Astrocyte (in vitro differentiated cells and primary cell): ENCODE data around the gene OR9G4. TPM values are rescaled to one million over a fixed set of nuclear protein-coding genes. Genes with fewer than 3 reads are reported as not detected.

Experiments
- DNase-seq: peaks from one replicate; pipeline ENCODE4 v3.0.0-alpha.2; 2010; ENCODE audit warnings: low read depth
- FAIRE-seq: peaks from 2 replicates; lab custom pipeline; 2011; peaks lifted over from hg19 to GRCh38; lab: Jason Lieb, UNC
- H2AFZ ChIP-seq: 2 replicates; pipeline ENCODE4 v1.6.0; 2012; ENCODE audit warnings: low read depth, low read length, inconsistent platforms
- H3K27ac ChIP-seq: 2 replicates; pipeline ENCODE4 v1.5.1; 2011; ENCODE audit warnings: low read depth, low read length, inconsistent platforms
- H3K27me3 ChIP-seq: 2 replicates; pipeline ENCODE4 v1.6.0; 2011; ENCODE audit warnings: low read length, inconsistent platforms; ENCODE audit not compliant: insufficient read depth
- H3K36me3 ChIP-seq: 2 replicates; pipeline ENCODE4 v1.5.1; 2011; ENCODE audit warnings: low read length, inconsistent platforms; ENCODE audit not compliant: insufficient read depth
- H3K4me1 ChIP-seq: 2 replicates; pipeline ENCODE4 v1.5.1; 2011; ENCODE audit warnings: low read length, inconsistent platforms; ENCODE audit not compliant: insufficient read depth
- H3K4me2 ChIP-seq: 2 replicates; pipeline ENCODE4 v1.6.0; 2012; ENCODE audit warnings: low read length, inconsistent platforms
- H3K4me3 ChIP-seq: 2 replicates; pipeline ENCODE4 v1.5.1; 2011; ENCODE audit warnings: low read depth, mild to moderate bottlenecking, low read length, inconsistent platforms; ENCODE audit not compliant: insufficient read depth
- H3K79me2 ChIP-seq: 2 replicates; pipeline ENCODE4 v1.6.0; 2012; ENCODE audit warnings: mild to moderate bottlenecking, low read length, inconsistent platforms; ENCODE audit not compliant: insufficient read depth
- H3K9ac ChIP-seq: 2 replicates; pipeline ENCODE4 v1.6.0; 2012; ENCODE audit warnings: mild to moderate bottlenecking, low read length, inconsistent platforms
- H3K9me3 ChIP-seq: 2 replicates; pipeline ENCODE4 v1.5.1; 2012; ENCODE audit warnings: low read depth, mild to moderate bottlenecking, low read length, inconsistent platforms; ENCODE audit not compliant: insufficient read depth
- H4K20me1 ChIP-seq: 2 replicates; pipeline ENCODE4 v1.6.0; 2012; ENCODE audit warnings: low read length, inconsistent platforms; ENCODE audit not compliant: insufficient read depth
- H3K27ac Mint-ChIP-seq: one replicate; pipeline ENCODE4 v1.8.0; 2021; ENCODE audit warnings: mild to moderate bottlenecking, mixed read lengths; ENCODE audit not compliant: unreplicated experiment
- H3K27me3 Mint-ChIP-seq: one replicate; pipeline ENCODE4 v1.8.0; 2021; ENCODE audit warnings: low read depth, mixed read lengths; ENCODE audit not compliant: unreplicated experiment
- H3K36me3 Mint-ChIP-seq: one replicate; pipeline ENCODE4 v1.8.0; 2021; ENCODE audit warnings: low read depth, mixed read lengths; ENCODE audit not compliant: unreplicated experiment
- H3K4me1 Mint-ChIP-seq: one replicate; pipeline ENCODE4 v1.8.0; 2021; ENCODE audit warnings: low read depth, mixed read lengths; ENCODE audit not compliant: unreplicated experiment
- H3K4me3 Mint-ChIP-seq: one replicate; pipeline ENCODE4 v1.8.0; 2021; ENCODE audit warnings: mild to moderate bottlenecking, moderate library complexity, mixed read lengths; ENCODE audit not compliant: unreplicated experiment
- H3K9me3 Mint-ChIP-seq: one replicate; pipeline ENCODE4 v1.8.0; 2021; ENCODE audit warnings: mild to moderate bottlenecking, mixed read lengths; ENCODE audit not compliant: unreplicated experiment
- EZH2 ChIP-seq: IDR thresholded peaks from 2 replicates; pipeline ENCODE4 v1.6.1; 2012; ENCODE audit warnings: mild to moderate bottlenecking, low read length, inconsistent platforms; ENCODE audit not compliant: insufficient read depth
- total RNA-seq: library from RNA; stranded (reverse); gene quantifications from 2 replicates; pipeline ENCODE4 v1.2.1, GENCODE V29; 2021
- TF ChIP-seq, protein P1 (sequence below): IDR thresholded peaks from 2 replicates; pipeline ENCODE4 v1.5.1; 2011; ENCODE audit warnings: low read depth, mild to moderate bottlenecking, inconsistent platforms, low read length, moderate library complexity; ENCODE audit not compliant: insufficient read depth

The OR9G4 gene
- total RNA-seq, 1 donor from 2014 or later: not detected

DNA sequence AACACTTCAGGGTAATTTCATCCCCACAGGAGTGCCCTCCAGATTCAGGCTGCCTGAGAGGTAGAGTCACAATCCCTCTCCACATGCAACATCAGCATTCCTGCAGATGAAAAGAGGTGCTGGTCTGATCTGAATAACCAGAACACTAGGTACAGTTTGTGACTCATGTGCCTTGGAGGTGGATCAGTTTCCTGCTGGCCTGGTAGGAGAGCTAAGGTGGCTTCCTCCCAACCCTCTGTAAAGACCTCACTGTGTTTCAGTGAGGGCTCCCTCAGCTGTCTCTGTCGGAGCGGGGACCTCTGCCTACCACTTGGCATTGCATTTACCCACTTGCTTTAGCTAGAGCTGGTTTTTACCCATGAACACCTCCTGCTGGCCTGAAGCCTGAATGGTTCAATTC is 42.0 kb downstream of the OR9G4 start:
- no peak overlapping the region for H2AFZ ChIP-seq
- Mint-ChIP-seq H3K27ac (no peak overlapping the region), H3K27me3 (no peaks in the 10 kb centered on the region), H3K9me3 (peaks cover 2% of the 10 kb centered on the region), H3K4me3 (no peak overlapping the region), H3K36me3 (no peaks in the 10 kb centered on the region), H3K4me1 (peaks cover 7% of the 10 kb centered on the region)
- no peak overlapping the region for H3K4me3 ChIP-seq
- H3K4me1 ChIP-seq: no peaks in the 10 kb centered on the region
- no peaks in the 10 kb centered on the region for H3K36me3 ChIP-seq
- H4K20me1 ChIP-seq: no peaks in the 10 kb centered on the region
- TF ChIP-seq, protein P1, sequence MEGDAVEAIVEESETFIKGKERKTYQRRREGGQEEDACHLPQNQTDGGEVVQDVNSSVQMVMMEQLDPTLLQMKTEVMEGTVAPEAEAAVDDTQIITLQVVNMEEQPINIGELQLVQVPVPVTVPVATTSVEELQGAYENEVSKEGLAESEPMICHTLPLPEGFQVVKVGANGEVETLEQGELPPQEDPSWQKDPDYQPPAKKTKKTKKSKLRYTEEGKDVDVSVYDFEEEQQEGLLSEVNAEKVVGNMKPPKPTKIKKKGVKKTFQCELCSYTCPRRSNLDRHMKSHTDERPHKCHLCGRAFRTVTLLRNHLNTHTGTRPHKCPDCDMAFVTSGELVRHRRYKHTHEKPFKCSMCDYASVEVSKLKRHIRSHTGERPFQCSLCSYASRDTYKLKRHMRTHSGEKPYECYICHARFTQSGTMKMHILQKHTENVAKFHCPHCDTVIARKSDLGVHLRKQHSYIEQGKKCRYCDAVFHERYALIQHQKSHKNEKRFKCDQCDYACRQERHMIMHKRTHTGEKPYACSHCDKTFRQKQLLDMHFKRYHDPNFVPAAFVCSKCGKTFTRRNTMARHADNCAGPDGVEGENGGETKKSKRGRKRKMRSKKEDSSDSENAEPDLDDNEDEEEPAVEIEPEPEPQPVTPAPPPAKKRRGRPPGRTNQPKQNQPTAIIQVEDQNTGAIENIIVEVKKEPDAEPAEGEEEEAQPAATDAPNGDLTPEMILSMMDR: no peak
- TF ChIP-seq EZH2: no peak
- no peaks in the 10 kb centered on the region for H3K79me2 ChIP-seq
- H3K27me3 ChIP-seq: no peaks in the 10 kb centered on the region
- peaks cover 10% of the 10 kb centered on the region for H3K9me3 ChIP-seq
- FAIRE-seq (no peak), DNase-seq (no peak)
- H3K27ac ChIP-seq: no peak overlapping the region
- H3K4me2 ChIP-seq: no peak overlapping the region
- no peak overlapping the region for H3K9ac ChIP-seq

DNA sequence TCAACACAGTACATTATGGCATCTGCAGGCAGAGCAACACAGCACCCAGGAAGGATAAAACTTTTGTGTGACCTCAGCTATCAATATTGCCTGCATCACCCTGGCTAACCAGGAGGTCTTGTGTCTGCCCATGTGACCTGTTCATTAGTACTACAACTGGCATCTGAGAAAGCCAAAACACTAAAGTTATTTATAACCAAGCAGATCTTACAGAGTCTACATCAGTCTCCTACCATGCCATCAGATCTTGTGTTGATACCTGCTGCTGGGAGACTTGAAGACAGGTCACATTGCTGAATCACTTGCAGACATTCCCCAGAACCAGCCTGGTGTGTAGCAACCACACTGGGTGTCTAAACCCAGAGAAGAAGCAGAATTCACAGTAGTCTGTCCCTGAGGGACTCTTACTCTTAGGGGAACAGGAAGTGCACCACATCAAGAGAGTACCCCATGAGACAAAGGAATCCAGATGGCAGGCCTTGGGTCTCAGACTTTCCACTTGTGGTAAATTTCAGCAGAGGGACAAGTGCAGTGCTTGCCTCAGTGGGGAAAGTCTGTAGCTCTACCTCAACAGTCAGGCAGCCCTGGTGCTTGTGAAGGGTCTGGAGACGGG is 42.6 kb downstream of the OR9G4 start:
- DNase-seq (no peak), FAIRE-seq (no peak)
- Histone ChIP-seq H3K27ac (no peak overlapping the region), H3K9ac (no peak overlapping the region), H4K20me1 (no peaks in the 10 kb centered on the region), H3K27me3 (no peaks in the 10 kb centered on the region), H3K4me1 (no peaks in the 10 kb centered on the region), H3K4me2 (no peak overlapping the region), H3K36me3 (no peaks in the 10 kb centered on the region), H3K9me3 (peaks cover 10% of the 10 kb centered on the region), H3K4me3 (no peak overlapping the region), H3K79me2 (no peaks in the 10 kb centered on the region), H2AFZ (no peak overlapping the region)
- Mint-ChIP-seq H3K27me3 (no peaks in the 10 kb centered on the region), H3K4me3 (no peak overlapping the region), H3K27ac (no peak overlapping the region), H3K9me3 (peaks cover 2% of the 10 kb centered on the region), H3K4me1 (peaks cover 9% of the 10 kb centered on the region), H3K36me3 (no peaks in the 10 kb centered on the region)
- TF ChIP-seq, protein P1: no peak
- TF ChIP-seq EZH2: no peak

DNA sequence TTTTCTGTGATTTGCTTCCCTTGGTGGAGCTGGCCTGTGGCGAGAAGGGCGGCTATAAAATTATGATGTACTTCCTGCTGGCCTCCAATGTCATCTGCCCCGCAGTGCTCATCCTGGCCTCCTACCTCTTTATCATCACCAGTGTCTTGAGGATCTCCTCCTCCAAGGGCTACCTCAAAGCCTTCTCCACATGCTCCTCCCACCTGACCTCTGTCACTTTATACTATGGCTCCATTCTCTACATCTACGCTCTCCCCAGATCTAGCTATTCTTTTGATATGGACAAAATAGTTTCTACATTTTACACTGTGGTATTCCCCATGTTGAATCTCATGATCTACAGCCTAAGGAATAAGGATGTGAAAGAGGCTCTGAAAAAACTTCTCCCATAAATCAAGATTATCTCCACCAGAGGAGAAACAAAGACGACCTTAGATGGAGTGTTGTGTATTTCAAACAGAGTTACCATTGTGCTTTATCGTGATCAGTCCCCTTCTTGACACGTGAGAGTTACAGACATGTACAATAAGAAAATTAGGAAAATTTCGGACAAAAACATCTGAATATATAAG is 47.5 kb downstream of the OR9G4 start:
- Histone ChIP-seq H3K36me3 (no peaks in the 10 kb centered on the region), H3K27me3 (no peaks in the 10 kb centered on the region), H3K4me1 (no peaks in the 10 kb centered on the region), H3K79me2 (no peaks in the 10 kb centered on the region), H2AFZ (no peak overlapping the region), H3K27ac (no peak overlapping the region), H3K9ac (no peak overlapping the region), H3K4me3 (no peak overlapping the region), H3K9me3 (peaks cover 19% of the 10 kb centered on the region), H3K4me2 (no peak overlapping the region), H4K20me1 (no peaks in the 10 kb centered on the region)
- peak overlapping the region; percentile 22 for H3K27ac Mint-ChIP-seq
- H3K4me1 Mint-ChIP-seq: peaks cover 13% of the 10 kb centered on the region
- no peak for FAIRE-seq
- H3K4me3 Mint-ChIP-seq: no peak overlapping the region
- no peaks in the 10 kb centered on the region for H3K36me3 Mint-ChIP-seq
- no peaks in the 10 kb centered on the region for H3K27me3 Mint-ChIP-seq
- no peak for DNase-seq
- H3K9me3 Mint-ChIP-seq: no peaks in the 10 kb centered on the region
- no peak for TF ChIP-seq EZH2
